Activated CD4-positive, CD25-positive, alpha-beta regulatory T cell treated with anti-CD3 and anti-CD28 coated beads, Interleukin-2, amount 50 U/mL, for 16 hours (primary cell): ENCODE data around the gene MTR.
"Not testable (repeated sequence)": the region's sequence is repeated elsewhere in the genome, so short reads cannot be mapped to it uniquely, and the experiment has no call there.

Source experiments
- DNase-seq: peaks from one replicate; pipeline ENCODE4 v3.0.0-alpha.2; 2020; ENCODE audit warnings: low read depth, low spot score

Gene MTR

DNA sequence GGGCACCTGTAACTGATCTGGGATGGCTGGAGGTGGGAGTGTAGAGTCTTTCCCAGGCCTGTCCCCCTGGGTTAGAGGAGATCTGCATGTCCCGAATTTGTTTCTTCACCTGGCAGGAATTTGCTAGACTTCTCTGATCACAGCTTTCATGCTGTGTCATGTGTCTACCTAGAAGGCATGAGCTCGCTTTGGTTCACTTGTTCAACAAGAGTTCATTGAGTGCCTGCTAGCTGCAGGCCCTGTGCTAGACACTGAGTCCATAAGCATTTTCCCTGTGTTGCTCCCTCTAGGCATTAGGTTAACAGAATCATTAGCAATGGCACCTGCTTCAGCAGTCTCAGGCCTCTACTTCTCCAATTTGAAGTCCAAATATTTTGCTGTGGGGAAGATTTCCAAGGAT, 101.6 kb downstream of the MTR start:
- no peak for DNase-seq

GRCh38 chr1:236904892-236905741, 110.0 kb downstream of the MTR start:
- DNase-seq, result no peak

DNA sequence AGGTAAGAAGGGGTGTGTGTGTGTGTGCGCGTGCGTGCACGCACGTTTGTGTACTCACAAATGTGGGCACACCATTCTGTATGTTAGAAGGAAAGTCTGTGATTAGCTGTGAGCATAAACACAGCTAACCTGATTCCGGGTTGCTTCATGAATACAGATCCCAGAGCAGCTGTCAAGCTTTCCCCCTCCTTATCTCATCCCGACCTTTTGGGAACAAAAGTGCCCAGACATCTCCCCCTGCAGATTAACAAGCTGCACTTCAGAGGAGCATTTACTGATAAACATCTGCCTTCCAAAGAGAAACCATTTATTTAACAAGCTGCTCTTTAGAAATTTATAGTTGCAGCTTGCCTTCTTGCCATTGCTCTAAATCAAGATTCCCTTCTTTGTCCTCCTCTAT, 112.1 kb downstream of the MTR start:
- no peak for DNase-seq

GRCh38 chr1:236908669-236909068, 113.6 kb downstream of the MTR start:
- no peak for DNase-seq

DNA sequence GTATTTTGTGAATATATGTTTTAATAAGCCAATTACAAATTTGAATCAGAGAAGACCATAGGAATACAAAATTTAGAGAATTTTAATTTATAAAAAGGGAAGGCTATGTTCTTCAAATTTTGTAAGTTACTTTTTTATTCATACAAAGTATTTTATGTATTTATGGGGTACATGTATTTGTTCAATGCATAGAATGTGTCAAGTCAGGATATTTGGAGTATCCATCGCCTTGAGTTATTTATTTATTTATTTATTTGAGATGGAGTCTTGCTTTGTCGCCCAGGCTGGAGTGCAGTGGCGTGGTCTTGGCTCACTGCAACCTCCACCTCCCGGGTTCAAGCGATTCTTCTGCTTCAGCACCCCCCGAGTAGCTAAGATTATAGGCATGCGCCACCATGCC, 116.0 kb downstream of the MTR start:
- DNase-seq, result not testable (repeated sequence)

- DNase-seq, result no peak
Measured at GRCh38 chr1:236913371-236914037, 118.4 kb downstream of the MTR start.

DNA sequence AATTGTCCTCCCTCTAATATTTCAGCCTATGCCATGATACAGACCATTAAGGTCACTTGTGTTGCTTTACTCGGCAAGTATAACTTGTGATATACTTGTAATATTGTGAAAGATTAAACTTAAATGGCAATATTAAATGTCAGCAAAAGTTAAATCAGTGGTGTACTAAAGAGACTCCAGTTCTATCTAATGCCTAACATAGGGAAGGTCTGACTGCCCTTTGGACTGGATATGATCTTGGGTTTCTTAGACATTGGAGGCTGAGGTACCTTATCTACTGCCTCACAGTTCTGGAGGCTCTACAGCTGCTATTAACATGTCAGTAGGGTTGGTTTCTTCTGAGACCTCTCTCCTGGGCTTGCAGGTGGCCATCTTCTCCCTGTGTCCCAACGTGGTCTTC, 119.3 kb downstream of the MTR start:
- DNase-seq, result no peak

GRCh38 chr1:236916131-236916800, 121.2 kb downstream of the MTR start:
- no peak for DNase-seq

- DNase-seq, result no peak
Measured at GRCh38 chr1:236917448-236917847, 122.4 kb downstream of the MTR start.

DNA sequence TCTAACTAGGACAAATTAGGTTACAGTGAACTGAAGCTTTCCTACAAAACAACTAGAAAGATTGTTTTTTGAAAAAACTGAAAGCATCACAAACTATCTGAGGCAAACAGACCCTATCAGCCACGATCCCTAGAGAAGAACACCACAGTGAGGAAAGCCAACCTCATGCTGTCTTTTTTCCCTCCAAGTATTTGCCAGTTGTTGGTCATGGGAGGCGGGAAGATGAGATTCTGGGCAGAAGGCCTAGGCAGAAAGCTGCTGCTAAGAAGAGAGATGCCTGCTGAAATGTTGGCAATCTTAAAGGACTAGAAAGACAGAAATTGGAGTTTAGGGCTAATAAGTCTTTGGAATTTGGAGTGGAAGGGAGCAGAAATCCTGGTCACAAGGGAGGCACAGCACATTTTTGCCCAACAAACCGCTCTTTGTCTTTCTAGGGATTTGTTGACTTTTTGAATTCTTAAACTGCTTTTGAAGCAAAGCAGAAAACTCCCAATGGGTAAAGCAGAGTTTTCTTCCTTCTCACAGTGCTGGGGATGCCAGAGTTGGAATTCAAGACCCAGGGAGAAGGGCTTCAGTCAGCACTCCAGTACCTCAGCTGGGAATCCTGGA, 125.3 kb downstream of the MTR start:
- DNase-seq, result no peak

DNA sequence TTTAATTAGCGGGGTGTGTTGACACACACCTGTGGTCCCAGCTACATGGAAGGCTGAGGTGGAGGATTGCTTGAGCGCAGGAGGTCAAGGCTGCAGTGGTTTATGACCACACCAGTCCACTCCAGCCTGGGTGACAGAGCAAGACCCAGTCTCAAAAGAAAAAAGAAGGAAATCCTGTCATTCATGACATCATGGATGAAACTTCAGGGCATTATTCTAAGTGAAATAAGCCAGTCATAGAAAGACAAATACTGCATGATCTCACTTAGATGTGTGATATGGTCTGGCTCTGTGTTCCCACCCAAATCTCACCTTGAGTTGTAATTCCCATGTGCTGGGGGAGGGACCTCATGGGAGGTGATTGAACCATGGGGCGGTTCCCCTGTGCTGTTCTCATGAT, 126.5 kb downstream of the MTR start:
- DNase-seq, result no peak

DNA sequence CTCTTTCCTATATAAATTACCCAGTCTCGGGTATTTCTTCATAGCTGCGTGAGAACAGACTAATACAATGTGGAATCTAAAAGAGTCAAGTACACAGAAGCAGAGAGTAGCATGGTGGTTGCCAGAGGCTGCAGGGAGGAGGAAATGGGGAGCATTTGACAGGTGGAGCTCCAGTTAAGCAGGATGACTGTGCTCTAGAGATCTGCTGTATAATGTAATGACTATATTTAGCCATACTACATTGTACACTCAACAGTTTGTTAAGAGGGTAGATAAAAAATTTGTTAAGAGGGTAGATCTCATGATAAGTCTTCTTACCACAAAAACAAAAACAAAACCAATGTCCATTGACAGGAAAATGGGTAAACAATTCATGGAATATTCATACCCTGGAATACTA, 127.1 kb downstream of the MTR start:
- no peak for DNase-seq

DNA sequence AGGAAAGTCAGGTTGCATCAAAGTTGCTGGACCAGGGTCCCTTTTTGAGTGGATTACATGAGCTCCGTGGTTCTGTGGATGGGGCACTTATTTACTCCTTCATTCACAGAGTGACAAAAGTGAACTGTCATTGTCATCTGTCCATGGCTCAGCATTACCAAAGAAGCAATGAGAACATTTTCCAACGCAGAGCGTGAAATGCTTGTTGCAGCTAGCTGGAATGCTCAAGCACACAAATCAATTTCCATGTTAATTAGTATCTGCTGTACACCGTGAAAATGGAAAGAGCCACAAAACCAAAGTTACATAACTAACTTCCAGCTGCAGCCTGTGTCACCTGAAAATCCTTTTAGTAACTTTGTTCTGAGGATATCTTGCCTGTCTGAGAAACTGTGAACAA, 130.3 kb downstream of the MTR start:
- no peak for DNase-seq

GRCh38 chr1:236930503-236930902, 135.4 kb downstream of the MTR start:
- DNase-seq, result no peak

GRCh38 chr1:236938760-236939159, 143.7 kb downstream of the MTR start:
- DNase-seq, result no peak

DNA sequence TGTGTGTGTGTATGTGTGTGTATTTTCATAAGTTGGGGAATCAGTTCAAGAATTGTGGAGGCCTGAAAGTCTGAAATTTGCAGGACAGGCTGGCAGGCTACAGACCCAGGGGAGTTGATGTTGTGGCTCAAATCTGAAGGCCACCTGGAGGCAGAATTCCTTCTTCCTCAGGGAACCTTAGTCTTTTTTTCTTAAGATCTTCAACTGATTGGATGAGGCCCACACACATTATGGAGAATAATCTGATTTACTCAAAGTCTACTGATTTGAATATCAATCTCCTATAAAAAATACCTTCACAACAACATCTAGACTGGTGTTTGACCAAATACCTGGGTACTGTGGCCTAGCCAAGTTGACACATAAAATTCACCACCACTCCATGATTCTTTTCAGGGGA, 147.3 kb downstream of the MTR start:
- no peak for DNase-seq

DNA sequence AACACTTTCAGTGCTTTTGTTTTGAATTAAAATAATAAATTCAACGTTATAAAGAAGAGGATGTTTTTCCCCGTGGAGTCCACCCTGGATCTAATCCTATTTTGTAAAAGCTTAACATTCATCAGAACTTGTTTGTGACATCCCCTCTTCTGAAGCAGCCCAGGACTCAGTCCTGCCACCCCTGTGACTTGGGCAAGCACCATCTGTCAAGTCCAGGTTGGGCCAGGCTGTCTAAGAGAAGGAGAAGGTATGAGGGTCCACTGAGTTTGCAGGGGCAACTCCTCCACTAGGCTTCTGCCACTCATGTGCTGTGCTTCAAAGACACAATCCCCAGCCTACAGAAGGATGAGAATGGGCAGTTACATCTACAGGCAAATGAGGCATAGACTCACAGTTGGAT, 149.5 kb downstream of the MTR start:
- no peak for DNase-seq

DNA sequence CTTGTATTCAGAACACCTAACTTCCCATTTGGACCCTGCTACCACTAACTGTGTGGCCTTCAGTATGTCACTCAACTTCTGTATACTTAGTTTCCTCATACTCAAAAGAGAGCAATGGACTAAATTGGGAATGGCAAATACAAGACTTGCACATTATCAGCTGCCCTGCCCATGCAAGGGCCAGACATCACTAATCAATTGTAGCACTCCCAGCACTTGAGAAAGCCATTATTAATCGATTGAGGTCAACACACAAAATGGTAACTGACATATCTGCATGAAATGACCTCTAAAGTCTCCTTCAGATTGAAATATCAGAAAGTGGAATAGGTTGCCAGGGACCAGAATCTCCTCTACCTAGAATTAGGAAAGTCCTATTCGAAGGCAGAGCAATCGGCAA, 149.9 kb downstream of the MTR start:
- no peak for DNase-seq

DNA sequence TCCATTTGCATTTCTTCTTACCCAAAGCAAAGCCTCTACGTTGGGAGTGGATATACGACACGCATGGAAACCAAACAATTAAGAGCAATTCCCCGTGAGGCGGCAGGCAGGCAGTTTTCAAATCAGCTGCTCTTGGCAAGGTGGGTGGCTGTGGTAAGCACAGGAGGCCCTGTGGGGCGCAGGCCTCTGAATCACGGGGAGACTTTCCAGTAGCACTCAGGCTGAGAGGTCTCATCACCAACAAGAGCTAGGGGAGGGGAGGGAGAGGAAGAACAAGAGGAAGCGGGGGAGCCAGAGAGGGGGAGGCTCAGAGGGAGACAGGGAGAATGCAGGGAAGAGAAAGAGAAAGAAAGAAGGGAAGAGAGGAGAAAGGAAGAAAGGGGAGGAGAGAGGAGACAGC, 152.7 kb downstream of the MTR start:
- DNase-seq, result no peak

GRCh38 chr1:236948381-236948780, 153.3 kb downstream of the MTR start:
- no peak for DNase-seq

DNA sequence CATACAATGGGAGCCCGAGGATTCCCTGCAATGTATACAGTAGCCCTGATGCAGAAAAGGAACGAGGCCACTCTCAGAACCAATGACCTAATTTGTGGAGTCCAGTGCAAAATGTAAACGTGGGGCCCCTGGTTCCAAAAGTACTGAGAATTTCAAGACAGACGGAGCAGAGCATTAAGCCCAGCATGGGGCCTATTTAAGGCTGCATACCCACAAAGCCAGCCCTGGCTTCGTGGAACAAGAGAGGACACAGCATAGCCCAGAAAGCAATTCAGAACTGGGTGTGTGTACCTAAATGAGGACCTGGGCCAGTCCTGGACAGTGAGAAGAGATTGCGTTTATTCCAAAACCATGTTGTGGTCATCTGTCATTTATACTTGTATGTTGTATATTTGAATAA, 153.9 kb downstream of the MTR start:
- no peak for DNase-seq

GRCh38 chr1:236950365-236950764, 155.3 kb downstream of the MTR start:
- DNase-seq, result no peak
